Progenitor cell of endocrine pancreas (in vitro differentiated cells): Measurements from ENCODE around the gene UMOD. TPM values are rescaled to one million over a fixed set of nuclear protein-coding genes. Genes with fewer than 3 reads are reported as not detected.

Experiments used
- DNase-seq: peaks from one replicate; pipeline ENCODE4 v3.0.0; 2021; ENCODE audit warnings: low spot score; ENCODE audit not compliant: unreplicated experiment
- H3K27ac Mint-ChIP-seq: 2 replicates; pipeline ENCODE4 v1.8.0; 2021; ENCODE audit warnings: mild to moderate bottlenecking, moderate library complexity, mixed read lengths
- H3K27me3 Mint-ChIP-seq: 2 replicates; pipeline ENCODE4 v1.8.0; 2021; ENCODE audit warnings: mixed read lengths
- H3K36me3 Mint-ChIP-seq: 2 replicates; pipeline ENCODE4 v1.8.0; 2022; ENCODE audit warnings: mixed read lengths; ENCODE audit not compliant: insufficient read depth
- H3K4me1 Mint-ChIP-seq: 2 replicates; pipeline ENCODE4 v1.8.0; 2021; ENCODE audit warnings: low read depth, mixed read lengths
- H3K4me3 Mint-ChIP-seq: 2 replicates; pipeline ENCODE4 v1.8.0; 2021; ENCODE audit warnings: low read depth, mild to moderate bottlenecking, moderate library complexity, mixed read lengths
- H3K9me3 Mint-ChIP-seq: 2 replicates; pipeline ENCODE4 v1.8.0; 2021; ENCODE audit warnings: low read depth, mixed read lengths
- CTCF ChIP-seq: fragments of 200-600 bp; sonication (generic); IDR thresholded peaks from one replicate; pipeline ENCODE4 v1.5.0; 2021; ENCODE audit warnings: antibody characterized with exemption, mild to moderate bottlenecking; ENCODE audit not compliant: unreplicated experiment
- total RNA-seq: library from RNA; stranded (reverse); gene quantifications from 2 replicates; pipeline ENCODE4 v1.2.1, GENCODE V29; 2021

UMOD gene
- total RNA-seq, 1 donor from 2014 or later = not detected

DNA sequence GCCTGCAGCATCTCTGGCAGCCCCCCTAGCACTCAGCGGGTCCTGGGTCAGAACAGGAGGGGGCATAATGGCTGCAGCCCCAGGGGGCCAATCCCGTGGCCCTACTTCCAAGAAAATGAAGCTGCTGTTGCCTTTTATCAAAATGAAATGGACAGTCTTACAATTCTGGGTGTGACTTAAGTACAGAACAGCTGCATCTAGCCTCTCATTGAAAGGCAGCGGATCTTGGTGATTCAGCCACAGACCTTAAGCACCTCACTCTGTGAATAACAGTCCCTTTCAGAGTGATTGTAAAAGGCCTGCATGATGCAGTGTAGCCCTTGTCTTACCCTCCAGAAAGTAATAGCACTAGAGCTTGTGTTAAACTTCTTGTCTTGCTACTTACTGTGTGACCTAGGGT lies 11.5 kb upstream of the UMOD start:
- H3K4me3 Mint-ChIP-seq = no peak overlapping the region
- no peak for TF ChIP-seq CTCF
- peaks cover 58% of the 10 kb centered on the region for H3K27me3 Mint-ChIP-seq
- no peaks in the 10 kb centered on the region for H3K4me1 Mint-ChIP-seq
- H3K27ac Mint-ChIP-seq = no peak overlapping the region
- DNase-seq = no peak
- no peaks in the 10 kb centered on the region for H3K9me3 Mint-ChIP-seq
- no peaks in the 10 kb centered on the region for H3K36me3 Mint-ChIP-seq

GRCh38 chr16:20363191-20363590 lies 10.7 kb upstream of the UMOD start:
- Mint-ChIP-seq H3K36me3 (no peaks in the 10 kb centered on the region), H3K9me3 (no peaks in the 10 kb centered on the region), H3K27ac (no peak overlapping the region), H3K27me3 (peaks cover 54% of the 10 kb centered on the region), H3K4me3 (no peak overlapping the region), H3K4me1 (no peaks in the 10 kb centered on the region)
- no peak for DNase-seq
- no peak for TF ChIP-seq CTCF

DNA sequence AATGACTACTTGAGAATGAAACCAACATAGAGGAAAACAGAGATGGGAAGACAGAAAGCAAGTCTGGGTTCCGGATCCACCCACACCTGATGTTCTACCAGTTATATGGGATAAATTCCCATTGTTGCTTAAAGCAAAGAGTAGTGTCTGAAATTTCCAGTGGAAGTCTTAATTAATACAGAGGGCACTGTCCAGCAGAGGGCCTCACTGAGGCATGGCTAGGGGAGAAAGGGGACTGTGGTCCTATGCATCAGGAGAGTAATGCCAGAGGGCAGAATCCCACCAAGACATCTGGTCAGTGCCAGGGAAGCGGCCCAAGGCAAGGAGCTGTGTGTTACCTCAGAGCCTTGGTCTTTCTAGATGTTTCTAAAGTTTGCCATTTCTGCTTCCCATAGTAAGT lies 7.5 kb upstream of the UMOD start:
- peaks cover 5% of the 10 kb centered on the region for H3K9me3 Mint-ChIP-seq
- DNase-seq = no peak

DNA sequence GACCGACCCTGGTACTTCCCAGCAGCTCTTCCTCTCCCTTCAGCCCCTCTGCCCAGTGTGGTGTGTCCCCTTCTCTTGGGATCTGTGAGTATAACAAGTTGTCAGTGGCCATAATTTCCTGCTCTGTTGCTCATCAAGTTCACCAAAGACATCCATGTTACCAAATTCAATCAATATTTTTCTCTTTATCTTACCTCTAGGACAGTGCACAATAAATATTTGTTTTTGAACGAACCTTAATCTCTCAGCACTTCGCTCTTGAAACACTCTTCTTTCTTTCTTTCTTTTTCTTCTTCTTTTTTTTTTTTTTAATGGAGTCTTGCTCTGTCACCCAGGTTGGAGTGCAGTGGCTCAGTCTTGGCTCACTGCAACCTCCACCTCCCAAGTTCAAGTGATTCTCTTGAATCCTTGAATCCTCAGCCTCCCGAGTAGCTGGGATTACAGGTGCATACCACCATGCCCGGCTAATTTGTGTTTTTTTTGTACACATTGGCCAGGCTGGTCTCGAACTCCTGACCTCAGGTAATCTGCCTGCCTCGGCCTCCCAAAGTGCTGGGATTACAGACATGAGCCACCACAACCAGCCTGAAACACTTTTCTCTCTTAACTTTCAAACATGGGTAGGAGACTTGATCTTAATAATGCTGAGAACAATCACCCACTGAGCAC lies 2.7 kb upstream of the UMOD start:
- no peak overlapping the region for H3K4me3 Mint-ChIP-seq
- no peak for DNase-seq
- peak overlapping the region; percentile 10 for H3K27ac Mint-ChIP-seq
- H3K4me1 Mint-ChIP-seq = peaks cover 14% of the 10 kb centered on the region
- peaks cover 5% of the 10 kb centered on the region for H3K9me3 Mint-ChIP-seq
- H3K36me3 Mint-ChIP-seq = no peaks in the 10 kb centered on the region
- peaks cover 24% of the 10 kb centered on the region for H3K27me3 Mint-ChIP-seq
- TF ChIP-seq CTCF = no peak

More for the DNA sequence above, 7.5 kb upstream of the UMOD start:
- Mint-ChIP-seq H3K4me3 (no peak overlapping the region), H3K27ac (no peak overlapping the region), H3K36me3 (no peaks in the 10 kb centered on the region), H3K4me1 (peaks cover 2% of the 10 kb centered on the region), H3K27me3 (peaks cover 37% of the 10 kb centered on the region)
- peak; percentile 58 for TF ChIP-seq CTCF

DNA sequence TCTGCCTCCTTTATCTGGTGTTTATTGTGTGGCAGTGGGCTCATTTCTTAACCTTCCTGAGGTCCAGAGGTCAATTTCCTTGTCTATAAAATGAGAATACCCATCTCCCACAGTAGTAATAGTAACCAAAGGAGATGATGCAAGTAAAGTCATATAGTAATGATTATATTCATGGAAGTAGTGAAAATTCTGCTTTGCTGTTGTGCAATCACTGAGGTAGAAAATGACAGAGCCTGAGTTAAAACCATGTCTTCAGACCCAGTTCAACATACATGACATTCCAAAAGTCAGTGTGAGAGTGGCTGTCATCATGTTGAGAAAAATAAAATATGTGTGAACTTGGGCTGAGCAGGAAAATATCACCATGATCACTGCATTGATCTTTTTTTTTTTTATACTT lies 864 bp upstream of the UMOD start:
- Mint-ChIP-seq H3K9me3 (peaks cover 5% of the 10 kb centered on the region), H3K36me3 (no peaks in the 10 kb centered on the region), H3K4me3 (no peak overlapping the region), H3K27me3 (peaks cover 9% of the 10 kb centered on the region), H3K27ac (no peak overlapping the region), H3K4me1 (peaks cover 14% of the 10 kb centered on the region)
- no peak for DNase-seq
- TF ChIP-seq CTCF = no peak
